CD14-positive monocyte (primary cell): ENCODE measurements around the gene BCAP31. TPM values are rescaled to one million over a fixed set of nuclear protein-coding genes. Genes with fewer than 3 reads are reported as not detected.

Source experiments
- DNase-seq, 3 donors: peaks; one replicate each; pipeline ENCODE4 v3.0.0-alpha.2; 2011 to 2022
- H2AFZ ChIP-seq: 2 replicates; pipeline ENCODE4 v1.6.0; 2012; ENCODE audit warnings: mild to moderate bottlenecking, low read depth, low read length, inconsistent platforms; ENCODE audit not compliant: insufficient read depth, poor library complexity, severe bottlenecking
- H3K27ac ChIP-seq, 2 donors: 1 replicate in 1 of 2; 2 replicates in 1 of 2; pipeline ENCODE4 v1.5.1; 2012 to 2013; ENCODE audit warnings: low read length in 2 of 2, control low read depth in 1 of 2, inconsistent platforms in 1 of 2, low read depth in 1 of 2, mild to moderate bottlenecking in 1 of 2
- H3K27me3 ChIP-seq, 2 donors: one replicate each; pipeline versions ENCODE4 v1.6.0 to v1.6.1; 2011 to 2013; ENCODE audit warnings: low read length in 2 of 2; ENCODE audit not compliant: control insufficient read depth in 2 of 2, insufficient read depth in 2 of 2
- H3K36me3 ChIP-seq, 2 donors: replicated peaks in 1 of 2; 1 replicate in 1 of 2; 2 replicates in 1 of 2; pipeline versions ENCODE4 v1.5.1 to v1.6.1; 2012 to 2013; ENCODE audit warnings: low read length in 2 of 2, control low read depth in 1 of 2, inconsistent platforms in 1 of 2, mild to moderate bottlenecking in 1 of 2; ENCODE audit not compliant: insufficient read depth in 2 of 2, control insufficient read depth in 1 of 2
- H3K4me1 ChIP-seq, 2 donors: 1 replicate in 1 of 2; 2 replicates in 1 of 2; pipeline versions ENCODE4 v1.5.1 to v1.6.1; 2012 to 2013; ENCODE audit warnings: low read length in 2 of 2, control low read depth in 1 of 2, inconsistent platforms in 1 of 2, mild to moderate bottlenecking in 1 of 2, moderate library complexity in 1 of 2; ENCODE audit not compliant: insufficient read depth in 2 of 2, control insufficient read depth in 1 of 2
- H3K4me2 ChIP-seq: replicated peaks from 2 replicates; pipeline ENCODE3; 2012; ENCODE audit warnings: low read length, moderate library complexity, mild to moderate bottlenecking; ENCODE audit not compliant: poor library complexity, severe bottlenecking; ENCODE audit errors: extremely low read depth
- H3K4me3 ChIP-seq, 3 experiments: fragments of 200-600 bp in 1 of 3; sonication (generic) in 1 of 3; replicated peaks in 1 of 3; 1 replicate in 2 of 3; 2 replicates in 1 of 3; pipeline ENCODE4 v1.5.1; 2011 to 2013; ENCODE audit warnings: low read length in 3 of 3, mild to moderate bottlenecking in 3 of 3, control low read depth in 2 of 3, low read depth in 2 of 3, inconsistent platforms in 1 of 3, moderate library complexity in 1 of 3
- H3K79me2 ChIP-seq: 2 replicates; pipeline ENCODE4 v1.6.0; 2012; ENCODE audit warnings: mild to moderate bottlenecking, control low read depth, inconsistent platforms, low read length, moderate library complexity; ENCODE audit not compliant: insufficient read depth
- H3K9ac ChIP-seq: 2 replicates; pipeline ENCODE4 v1.6.0; 2017; ENCODE audit warnings: low read length, mild to moderate bottlenecking; ENCODE audit not compliant: insufficient read depth, poor library complexity, severe bottlenecking
- H3K9me3 ChIP-seq, 2 donors: replicated peaks in 1 of 2; 1 replicate in 1 of 2; 2 replicates in 1 of 2; pipeline versions ENCODE4 v1.5.1 to v1.6.1; 2012 to 2013; ENCODE audit warnings: low read length in 2 of 2, control low read depth in 1 of 2; ENCODE audit not compliant: control insufficient read depth in 1 of 2, insufficient read depth in 1 of 2
- H4K20me1 ChIP-seq: 2 replicates; pipeline ENCODE4 v1.6.0; 2012; ENCODE audit warnings: mild to moderate bottlenecking, low read length, control low read depth, moderate library complexity; ENCODE audit not compliant: insufficient read depth
- H3K27ac Mint-ChIP-seq, 7 donors: one replicate each; pipeline ENCODE4 v1.8.0; 2020; ENCODE audit warnings: mild to moderate bottlenecking in 7 of 7, mixed read lengths in 7 of 7, moderate library complexity in 6 of 7, inconsistent platforms in 2 of 7
- H3K27me3 Mint-ChIP-seq, 3 donors: one replicate each; pipeline ENCODE4 v1.8.0; 2021 to 2022; ENCODE audit warnings: low read depth in 3 of 3, mild to moderate bottlenecking in 3 of 3, mixed read lengths in 3 of 3, moderate library complexity in 3 of 3, inconsistent platforms in 1 of 3
- H3K36me3 Mint-ChIP-seq, 2 donors: one replicate each; pipeline ENCODE4 v1.8.0; 2020; ENCODE audit warnings: mixed read lengths in 2 of 2, inconsistent platforms in 1 of 2, mild to moderate bottlenecking in 1 of 2
- H3K4me1 Mint-ChIP-seq: one replicate; pipeline ENCODE4 v1.8.0; 2020; ENCODE audit warnings: mild to moderate bottlenecking, mixed read lengths
- H3K4me3 Mint-ChIP-seq, 2 donors: one replicate each; pipeline ENCODE4 v1.8.0; 2020; ENCODE audit warnings: mild to moderate bottlenecking in 2 of 2, mixed read lengths in 2 of 2, moderate library complexity in 1 of 2
- H3K9me3 Mint-ChIP-seq, 7 donors: one replicate each; pipeline ENCODE4 v1.8.0; 2020 to 2022; ENCODE audit warnings: mixed read lengths in 7 of 7, mild to moderate bottlenecking in 6 of 7, moderate library complexity in 6 of 7, inconsistent platforms in 2 of 7
- WGBS: methylation state at CpG from one replicate; pipeline ENCODE4 v1.1.5; 2013; ENCODE audit warnings: missing lambda C conversion rate; ENCODE audit not compliant: insufficient coverage; 5-methylcytosine and 5-hydroxymethylcytosine counted together
- intact Hi-C, 2 donors: fragments of 100-400 bp; cut with micrococcal nuclease; formaldehyde crosslinking; loops; one replicate each; pipeline versions ENCODE4 v1.15.0 to v1.15.1; 2023
- polyA plus RNA-seq, 3 donors: library from polyadenylated mRNA; depleted of rRNA in 1 of 3; unstranded in 2 of 3; stranded (reverse) in 1 of 3; fragments of 300-500 nt in 2 of 3; fragments of >200 nt in 1 of 3; fragmentation: Illumina TruSeq in 2 of 3; gene quantifications; 1 replicate in 2 of 3; 2 replicates in 1 of 3; pipeline ENCODE4 v1.2.3, GENCODE V29; 2012 to 2021
- TF ChIP-seq, protein P1 (sequence below): fragments of 200-600 bp; IDR thresholded peaks from one replicate; pipeline ENCODE4 v1.8.0; 2022; ENCODE audit warnings: antibody characterized with exemption, mild to moderate bottlenecking

The BCAP31 gene
- polyA plus RNA-seq, 3 donors, result 139 to 294 (median 288) TPM

DNA sequence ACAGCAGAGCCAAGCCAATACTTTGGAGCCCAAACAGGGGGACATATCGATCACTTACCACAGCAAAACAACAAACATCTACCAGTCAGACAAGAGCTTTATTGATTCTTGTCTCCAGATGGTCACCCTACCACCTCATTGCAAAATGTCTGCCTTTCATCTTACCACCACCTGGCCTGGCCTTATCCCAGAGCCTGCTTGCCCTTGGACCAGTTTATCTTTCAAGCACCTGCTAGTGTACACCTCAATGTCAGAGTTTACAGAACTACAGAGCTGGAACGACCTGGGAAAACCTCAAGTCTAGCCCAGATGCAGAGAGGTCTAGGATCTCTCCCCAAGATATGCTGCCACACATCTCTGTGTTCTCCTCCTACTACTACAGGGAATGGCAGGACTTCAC lies 4.5 kb downstream of the BCAP31 start:
- H3K36me3 ChIP-seq, result peaks cover 36 to 57% of the 10 kb centered on the region in 2 donors
- H3K9ac ChIP-seq, result no peak overlapping the region
- intact Hi-C loops, result loop anchor here in 1 of 2 donors (5.0 kb wide), 1 partner anchor 208 kb away; the partner anchor contains the start of gene ARHGAP4
- H3K27ac ChIP-seq, result no peak overlapping the region
- peaks cover 0 to 7% of the 10 kb centered on the region in 2 donors for H3K9me3 ChIP-seq
- H3K36me3 Mint-ChIP-seq, result peaks cover 39 to 58% of the 10 kb centered on the region in 2 donors
- H3K79me2 ChIP-seq, result peaks cover 51% of the 10 kb centered on the region
- H2AFZ ChIP-seq, result no peak overlapping the region
- no peaks in the 10 kb centered on the region for H3K27me3 ChIP-seq
- TF ChIP-seq, protein P1, sequence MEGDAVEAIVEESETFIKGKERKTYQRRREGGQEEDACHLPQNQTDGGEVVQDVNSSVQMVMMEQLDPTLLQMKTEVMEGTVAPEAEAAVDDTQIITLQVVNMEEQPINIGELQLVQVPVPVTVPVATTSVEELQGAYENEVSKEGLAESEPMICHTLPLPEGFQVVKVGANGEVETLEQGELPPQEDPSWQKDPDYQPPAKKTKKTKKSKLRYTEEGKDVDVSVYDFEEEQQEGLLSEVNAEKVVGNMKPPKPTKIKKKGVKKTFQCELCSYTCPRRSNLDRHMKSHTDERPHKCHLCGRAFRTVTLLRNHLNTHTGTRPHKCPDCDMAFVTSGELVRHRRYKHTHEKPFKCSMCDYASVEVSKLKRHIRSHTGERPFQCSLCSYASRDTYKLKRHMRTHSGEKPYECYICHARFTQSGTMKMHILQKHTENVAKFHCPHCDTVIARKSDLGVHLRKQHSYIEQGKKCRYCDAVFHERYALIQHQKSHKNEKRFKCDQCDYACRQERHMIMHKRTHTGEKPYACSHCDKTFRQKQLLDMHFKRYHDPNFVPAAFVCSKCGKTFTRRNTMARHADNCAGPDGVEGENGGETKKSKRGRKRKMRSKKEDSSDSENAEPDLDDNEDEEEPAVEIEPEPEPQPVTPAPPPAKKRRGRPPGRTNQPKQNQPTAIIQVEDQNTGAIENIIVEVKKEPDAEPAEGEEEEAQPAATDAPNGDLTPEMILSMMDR, result no peak
- 100% methylated on average over 1 of the region's 2 CpGs for WGBS
- peaks cover 13 to 17% of the 10 kb centered on the region in 2 donors for H3K4me1 ChIP-seq
- H3K9me3 Mint-ChIP-seq, result peaks cover 0 to 6% (median 0%) of the 10 kb centered on the region in 7 donors
- H3K4me2 ChIP-seq, result no peak overlapping the region
- peaks cover 0 to 18% (median 1%) of the 10 kb centered on the region in 3 donors for H3K27me3 Mint-ChIP-seq
- no peak for DNase-seq
- H3K27ac Mint-ChIP-seq, result peak overlapping the region in 1 of 7 donors; percentile 60
- H3K4me3 ChIP-seq, result no peak overlapping the region
- peaks cover 72% of the 10 kb centered on the region for H4K20me1 ChIP-seq
- no peak overlapping the region for H3K4me3 Mint-ChIP-seq
- peaks cover 14% of the 10 kb centered on the region for H3K4me1 Mint-ChIP-seq

DNA sequence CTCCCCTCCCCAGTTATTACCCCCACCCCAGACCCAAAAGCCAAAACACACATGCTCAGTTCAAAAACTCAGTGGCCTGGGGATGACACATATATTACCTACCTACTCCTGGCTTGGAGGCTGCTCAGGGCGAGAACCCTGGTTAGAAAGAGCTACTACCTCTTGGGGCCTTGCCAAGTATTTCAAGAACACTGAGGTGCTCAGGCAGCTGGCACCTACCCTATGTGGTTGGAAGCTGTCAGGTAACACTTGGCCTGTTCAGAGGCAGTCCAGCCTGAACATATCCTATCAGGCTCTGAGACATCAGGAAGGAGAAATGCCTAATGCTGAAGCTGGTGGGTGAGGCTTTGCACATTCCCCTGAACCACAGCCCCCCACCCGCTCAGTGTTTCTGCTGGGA lies 4.9 kb downstream of the BCAP31 start:
- no peak overlapping the region for H3K27ac ChIP-seq
- peaks cover 0 to 18% (median 1%) of the 10 kb centered on the region in 3 donors for H3K27me3 Mint-ChIP-seq
- H3K4me1 Mint-ChIP-seq, result peaks cover 18% of the 10 kb centered on the region
- no peak overlapping the region for H3K9ac ChIP-seq
- no peak overlapping the region for H3K4me3 ChIP-seq
- intact Hi-C loops, result no loop called here
- H3K4me1 ChIP-seq, result peaks cover 17 to 21% of the 10 kb centered on the region in 2 donors
- H3K36me3 ChIP-seq, result peaks cover 39 to 62% of the 10 kb centered on the region in 2 donors
- H3K9me3 ChIP-seq, result peaks cover 0 to 7% of the 10 kb centered on the region in 2 donors
- H2AFZ ChIP-seq, result no peak overlapping the region
- H3K4me2 ChIP-seq, result no peak overlapping the region
- peaks cover 0 to 5% (median 0%) of the 10 kb centered on the region in 7 donors for H3K9me3 Mint-ChIP-seq
- WGBS, result no CpG with 5 or more reads among the region's 2 CpGs
- H3K27ac Mint-ChIP-seq, result no peak overlapping the region
- H3K36me3 Mint-ChIP-seq, result peaks cover 42 to 58% of the 10 kb centered on the region in 2 donors
- DNase-seq, result no peak
- H4K20me1 ChIP-seq, result peaks cover 74% of the 10 kb centered on the region
- no peak overlapping the region for H3K4me3 Mint-ChIP-seq
- peaks cover 51% of the 10 kb centered on the region for H3K79me2 ChIP-seq
- H3K27me3 ChIP-seq, result no peaks in the 10 kb centered on the region
- TF ChIP-seq, protein P1, result no peak
